ENCODE results near the gene SCAF11.

SCAF11 gene

DNA sequence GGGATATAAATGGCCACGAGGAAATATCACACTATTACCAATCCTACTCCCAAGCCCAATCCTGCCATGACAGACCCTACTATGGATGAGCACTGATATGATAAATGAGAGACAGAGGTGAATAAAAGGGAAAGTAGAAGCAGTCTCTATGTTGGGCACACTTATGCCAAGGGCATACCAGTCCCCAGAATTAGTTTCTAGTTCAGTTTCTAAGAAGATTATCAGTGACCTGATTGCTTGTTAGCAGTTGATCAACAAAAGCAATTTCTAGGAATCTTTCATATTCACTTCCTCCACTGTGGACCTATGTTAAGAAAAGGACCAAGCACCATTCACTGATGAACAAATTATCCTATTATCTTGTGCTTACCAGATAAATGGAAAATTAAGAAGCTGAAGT lies 20.0 kb downstream of the SCAF11 start:
- in situ Hi-C loops (cut with MboI; ENCODE audit: low pct_unique_long_range_greater_than_20kb, low sequenced_read_pairs, unreplicated experiment): no loop called here
- DNase-seq (ENCODE audit: low spot score): no peak
- TF ChIP-seq, protein P1, sequence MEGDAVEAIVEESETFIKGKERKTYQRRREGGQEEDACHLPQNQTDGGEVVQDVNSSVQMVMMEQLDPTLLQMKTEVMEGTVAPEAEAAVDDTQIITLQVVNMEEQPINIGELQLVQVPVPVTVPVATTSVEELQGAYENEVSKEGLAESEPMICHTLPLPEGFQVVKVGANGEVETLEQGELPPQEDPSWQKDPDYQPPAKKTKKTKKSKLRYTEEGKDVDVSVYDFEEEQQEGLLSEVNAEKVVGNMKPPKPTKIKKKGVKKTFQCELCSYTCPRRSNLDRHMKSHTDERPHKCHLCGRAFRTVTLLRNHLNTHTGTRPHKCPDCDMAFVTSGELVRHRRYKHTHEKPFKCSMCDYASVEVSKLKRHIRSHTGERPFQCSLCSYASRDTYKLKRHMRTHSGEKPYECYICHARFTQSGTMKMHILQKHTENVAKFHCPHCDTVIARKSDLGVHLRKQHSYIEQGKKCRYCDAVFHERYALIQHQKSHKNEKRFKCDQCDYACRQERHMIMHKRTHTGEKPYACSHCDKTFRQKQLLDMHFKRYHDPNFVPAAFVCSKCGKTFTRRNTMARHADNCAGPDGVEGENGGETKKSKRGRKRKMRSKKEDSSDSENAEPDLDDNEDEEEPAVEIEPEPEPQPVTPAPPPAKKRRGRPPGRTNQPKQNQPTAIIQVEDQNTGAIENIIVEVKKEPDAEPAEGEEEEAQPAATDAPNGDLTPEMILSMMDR (IDR thresholded peaks at IDR 0.05; ENCODE audit: extremely low read depth, insufficient read depth, missing control alignments): no peak

DNA sequence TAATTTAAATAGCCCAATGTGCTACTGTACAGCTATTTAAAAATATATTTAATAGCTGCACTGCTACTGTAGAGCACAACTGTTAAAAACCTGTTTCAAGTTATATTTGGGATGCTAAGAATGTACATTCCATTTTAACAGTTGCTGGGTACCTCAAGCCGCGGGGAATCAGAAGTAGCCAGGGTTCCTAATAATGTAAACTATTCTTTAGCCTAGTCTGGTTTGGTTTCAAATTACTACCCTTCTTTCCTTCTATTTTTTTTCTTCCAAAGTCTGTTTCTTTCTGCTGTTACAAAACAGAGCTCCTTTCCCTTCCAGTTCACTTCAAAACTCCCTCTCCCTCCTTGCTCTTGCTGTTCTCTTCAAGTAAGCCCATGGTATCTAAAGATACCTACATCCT lies 21.3 kb downstream of the SCAF11 start:
- DNase-seq (ENCODE audit: low spot score): no peak
- in situ Hi-C loops (cut with MboI; ENCODE audit: low pct_unique_long_range_greater_than_20kb, low sequenced_read_pairs, unreplicated experiment): no loop called here

DNA sequence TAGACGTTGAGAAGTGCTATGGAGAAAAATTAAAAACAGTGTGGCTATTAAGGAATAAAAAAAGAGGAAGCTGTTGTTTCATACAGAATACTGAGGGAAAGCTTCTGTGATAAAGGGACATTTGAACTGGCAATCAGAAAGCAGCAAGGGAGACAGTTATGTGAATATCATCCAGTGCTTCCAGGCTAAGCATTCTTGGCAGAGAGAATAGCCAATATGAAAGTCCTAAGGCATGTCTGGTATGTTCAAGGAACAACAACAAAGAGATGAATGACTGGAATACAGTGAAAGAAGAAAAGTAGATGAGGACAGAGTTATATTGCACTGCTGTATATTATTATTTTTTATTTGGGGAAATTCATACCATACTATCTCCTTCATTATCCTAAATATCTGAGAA lies 23.9 kb downstream of the SCAF11 start:
- TF ChIP-seq, protein P1 (IDR thresholded peaks at IDR 0.05; ENCODE audit: extremely low read depth, insufficient read depth, missing control alignments): no peak
- in situ Hi-C loops (cut with MboI; ENCODE audit: low pct_unique_long_range_greater_than_20kb, low sequenced_read_pairs, unreplicated experiment): no loop called here
- DNase-seq (ENCODE audit: low spot score): no peak

More for the DNA sequence above, 21.3 kb downstream of the SCAF11 start:
- TF ChIP-seq, protein P1 (IDR thresholded peaks at IDR 0.05; ENCODE audit: extremely low read depth, insufficient read depth, missing control alignments): no peak

DNA sequence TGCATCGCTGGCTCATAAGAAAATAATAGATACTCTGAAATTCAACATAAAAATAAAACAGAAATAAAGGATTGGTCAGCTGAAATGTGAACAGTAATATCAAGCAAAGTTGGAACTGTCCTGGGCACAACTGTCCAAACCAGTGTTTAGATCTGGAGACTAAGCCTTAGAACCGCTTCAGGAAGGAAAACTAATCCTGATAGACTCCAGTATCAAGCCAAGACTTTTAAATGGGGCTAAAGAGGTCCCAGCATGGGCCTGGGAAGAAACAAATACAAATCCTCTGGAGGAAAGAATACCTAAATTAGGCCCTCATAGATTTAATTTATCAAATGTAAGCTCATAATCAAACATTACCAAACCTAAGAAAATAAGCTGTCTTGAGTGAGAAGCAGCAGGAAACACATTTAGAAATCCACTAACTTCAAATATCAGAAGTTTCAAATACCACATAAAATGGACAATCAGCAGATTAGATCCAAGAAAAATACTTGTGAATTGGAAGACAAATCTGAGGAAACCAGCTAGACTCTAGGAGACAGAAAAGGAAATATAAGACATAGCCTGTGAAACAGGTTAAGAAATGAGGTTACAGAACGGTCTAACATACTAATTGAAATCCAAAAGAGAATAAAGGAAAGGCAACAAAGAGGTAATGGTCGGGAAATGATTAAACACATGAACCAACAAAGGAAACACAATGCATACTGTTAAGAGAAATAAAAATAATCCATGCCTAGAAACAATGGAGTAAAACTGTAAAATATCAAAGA lies 27.6 kb downstream of the SCAF11 start:
- TF ChIP-seq, protein P1 (IDR thresholded peaks at IDR 0.05; ENCODE audit: extremely low read depth, insufficient read depth, missing control alignments): no peak
- in situ Hi-C loops (cut with MboI; ENCODE audit: low pct_unique_long_range_greater_than_20kb, low sequenced_read_pairs, unreplicated experiment): no loop called here

DNA sequence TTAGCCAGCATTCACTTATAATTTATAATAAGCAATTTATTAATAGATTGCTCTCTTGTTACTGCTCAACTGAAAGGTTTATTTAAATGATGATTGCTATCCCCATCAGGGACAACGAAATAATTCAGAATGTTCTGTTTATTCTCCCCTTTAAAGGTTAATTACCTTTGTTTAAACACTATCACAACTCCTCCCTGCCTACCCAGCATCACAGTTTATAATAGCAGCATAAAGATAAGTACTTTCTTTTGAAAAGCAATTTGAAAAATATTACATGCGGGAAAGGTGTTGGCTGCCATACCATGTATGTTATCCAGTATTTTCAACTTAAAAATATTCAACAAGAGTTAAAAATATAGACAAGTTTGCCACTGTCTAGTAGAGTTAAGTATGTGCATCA lies 30.6 kb downstream of the SCAF11 start:
- TF ChIP-seq, protein P1 (IDR thresholded peaks at IDR 0.05; ENCODE audit: extremely low read depth, insufficient read depth, missing control alignments): no peak
- DNase-seq (ENCODE audit: low spot score): no peak
- in situ Hi-C loops (cut with MboI; ENCODE audit: low pct_unique_long_range_greater_than_20kb, low sequenced_read_pairs, unreplicated experiment): no loop called here

More for the DNA sequence above, 27.6 kb downstream of the SCAF11 start:
- DNase-seq (ENCODE audit: low spot score): no peak

DNA sequence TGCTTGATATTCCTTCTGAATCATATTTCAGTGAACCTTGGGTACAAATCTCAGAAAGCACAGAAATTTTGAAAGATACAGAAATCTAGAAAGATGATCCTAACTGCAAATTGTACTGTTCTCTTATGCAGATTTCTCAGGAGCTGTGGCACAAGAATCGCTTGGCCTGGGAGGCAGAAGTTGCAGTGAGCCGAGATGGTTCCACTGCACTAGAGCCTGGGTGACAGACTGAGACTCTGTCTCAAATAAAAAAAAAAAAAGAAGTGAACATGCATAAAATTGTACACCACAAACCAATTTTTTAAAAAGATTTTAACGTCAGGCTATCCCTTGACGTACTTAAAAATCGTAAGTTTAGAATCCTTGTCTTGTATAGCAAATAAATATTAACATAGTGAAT lies 31.3 kb downstream of the SCAF11 start:
- no peak for DNase-seq (ENCODE audit: low spot score)
- in situ Hi-C loops (cut with MboI; ENCODE audit: low pct_unique_long_range_greater_than_20kb, low sequenced_read_pairs, unreplicated experiment): no loop called here

More for the DNA sequence above, 31.3 kb downstream of the SCAF11 start:
- TF ChIP-seq, protein P1 (IDR thresholded peaks at IDR 0.05; ENCODE audit: extremely low read depth, insufficient read depth, missing control alignments): no peak

Measured in GM13977 (cell line).